ENCODE data around the gene EGR1.

EGR1 gene

GRCh38 chr5:138452720-138453119 lies 12.6 kb upstream of the EGR1 start:
- DNase-seq (ENCODE audit: low read depth, low spot score): no peak

GRCh38 chr5:138453590-138453989 lies 11.7 kb upstream of the EGR1 start:
- no peak for DNase-seq (ENCODE audit: low read depth, low spot score)

GRCh38 chr5:138454121-138454520 lies 11.2 kb upstream of the EGR1 start:
- DNase-seq (ENCODE audit: low read depth, low spot score): no peak

DNA sequence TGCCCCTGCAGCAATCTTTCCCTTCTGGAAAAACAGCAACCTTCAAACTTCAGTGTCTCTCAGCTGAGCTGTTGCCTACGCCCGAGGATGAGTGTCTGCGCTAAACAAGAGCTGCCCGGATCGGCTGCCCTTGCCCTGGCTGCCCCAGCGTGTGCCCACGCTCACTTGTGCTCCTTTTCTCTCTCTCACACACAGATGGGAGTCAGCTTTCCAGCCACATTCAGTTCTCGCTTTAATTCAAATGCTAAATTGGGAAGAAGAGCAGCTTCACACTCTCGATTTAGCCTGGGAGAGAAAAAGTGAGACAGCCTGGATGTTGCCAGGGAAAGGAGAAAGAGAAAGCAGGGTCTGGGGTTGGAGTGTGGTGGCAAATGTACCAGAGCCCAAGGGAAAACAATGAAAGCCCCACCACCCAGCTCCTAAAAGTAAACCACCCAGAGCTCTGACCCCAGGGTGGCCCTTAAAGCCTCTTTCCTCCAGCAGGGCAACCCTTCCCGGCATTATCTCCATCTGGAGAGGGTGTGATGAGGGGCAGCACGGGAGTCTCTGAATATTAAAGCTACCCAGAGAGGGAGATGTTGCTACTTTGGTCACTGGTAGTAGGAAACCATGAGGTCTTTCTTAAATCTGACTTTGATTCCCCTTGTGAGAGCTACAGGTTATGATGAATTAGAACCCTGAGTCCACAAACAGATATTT lies 9.9 kb upstream of the EGR1 start:
- DNase-seq (ENCODE audit: low read depth, low spot score): no peak

DNA sequence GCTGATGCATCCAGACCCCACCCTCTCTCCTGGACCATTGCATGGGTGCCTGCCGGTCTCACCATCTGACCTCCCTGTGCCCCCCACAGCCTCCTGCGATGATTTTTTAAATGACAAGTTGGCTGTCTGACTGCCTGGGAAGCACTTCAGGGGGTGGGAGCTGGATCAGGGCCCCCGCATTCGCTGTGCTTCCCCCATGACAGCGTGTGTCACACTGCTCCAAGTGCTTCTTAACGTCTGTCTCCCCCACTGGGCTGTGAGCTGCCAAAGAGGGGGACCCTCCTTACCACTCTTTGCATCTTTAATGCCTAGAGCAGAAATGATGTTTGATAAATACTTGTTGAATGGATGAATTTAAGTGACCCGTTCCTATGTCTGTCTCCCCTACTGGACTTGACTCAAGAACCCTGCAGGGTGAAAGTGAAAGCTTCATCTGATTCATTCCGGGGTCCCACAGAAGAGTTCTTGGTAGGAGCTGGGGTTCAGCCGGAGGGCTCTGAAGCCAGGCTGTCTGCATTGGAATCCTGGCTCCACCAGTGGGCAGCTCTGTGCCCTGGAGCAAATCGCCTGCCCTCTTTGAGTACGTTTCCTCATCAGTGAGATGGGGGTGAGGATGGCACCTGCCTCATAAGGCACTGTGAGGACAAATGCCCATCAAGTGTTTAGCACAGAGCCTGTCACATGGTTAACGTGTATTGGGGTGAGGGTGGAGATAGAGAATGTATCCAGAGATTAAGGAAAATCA lies 7.6 kb upstream of the EGR1 start:
- no peak for DNase-seq (ENCODE audit: low read depth, low spot score)

DNA sequence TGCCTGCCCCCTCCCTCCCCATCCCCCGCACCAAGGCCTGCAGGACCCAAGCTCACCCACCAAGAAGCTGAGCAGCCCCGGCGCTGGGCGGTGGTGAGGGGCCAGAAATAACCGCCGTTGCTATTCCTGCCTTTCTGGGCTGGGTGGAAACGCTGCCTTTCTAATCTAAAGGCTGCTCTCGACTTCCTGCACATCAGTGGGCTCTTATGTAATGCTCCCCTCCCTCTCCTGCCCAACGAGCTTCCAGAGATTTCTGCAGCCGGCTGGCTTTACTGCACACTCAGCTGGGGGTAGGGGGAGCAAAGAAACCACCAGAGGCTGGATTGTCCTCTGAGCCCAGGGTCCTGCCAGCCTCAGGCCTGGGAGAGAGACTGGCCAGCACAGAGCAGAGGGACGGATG lies 6.9 kb upstream of the EGR1 start:
- DNase-seq (ENCODE audit: low read depth, low spot score): no peak

GRCh38 chr5:138458856-138459255 lies 6.4 kb upstream of the EGR1 start:
- DNase-seq (ENCODE audit: low read depth, low spot score): no peak

- DNase-seq (ENCODE audit: low read depth, low spot score): no peak
Observed at GRCh38 chr5:138459311-138459933, 5.9 kb upstream of the EGR1 start.

DNA sequence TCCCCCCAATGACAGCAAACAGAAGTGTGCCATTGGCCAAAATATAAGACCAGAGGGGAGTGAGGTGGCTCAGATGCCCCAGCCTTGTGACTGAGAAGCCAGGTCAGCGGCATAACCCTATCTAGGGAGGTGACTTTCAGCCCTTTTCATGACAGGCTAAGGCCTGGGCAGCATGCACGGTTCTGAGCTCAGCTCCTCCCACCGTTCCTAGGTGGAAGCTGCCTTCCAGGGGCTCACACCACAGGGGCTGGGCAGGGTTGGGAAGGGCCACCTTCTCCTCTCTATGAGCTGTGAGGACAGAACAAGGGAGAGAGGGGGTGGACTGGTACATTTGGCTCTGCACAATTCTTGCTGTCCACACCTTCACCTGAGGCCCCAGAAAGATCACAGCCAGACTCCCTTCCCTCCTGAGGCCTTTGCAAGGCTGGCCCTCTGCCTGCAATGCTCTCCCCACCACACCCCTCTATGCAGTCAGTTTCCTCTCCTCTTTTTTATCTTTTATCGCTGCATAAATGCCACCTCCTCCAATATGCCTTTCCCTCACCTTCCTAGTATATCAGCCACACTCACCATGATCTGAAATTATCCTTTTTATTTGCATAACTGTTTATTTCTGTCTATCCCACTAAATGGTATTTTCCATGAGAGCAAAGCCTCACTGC lies 5.1 kb upstream of the EGR1 start:
- DNase-seq (ENCODE audit: low read depth, low spot score): no peak

DNA sequence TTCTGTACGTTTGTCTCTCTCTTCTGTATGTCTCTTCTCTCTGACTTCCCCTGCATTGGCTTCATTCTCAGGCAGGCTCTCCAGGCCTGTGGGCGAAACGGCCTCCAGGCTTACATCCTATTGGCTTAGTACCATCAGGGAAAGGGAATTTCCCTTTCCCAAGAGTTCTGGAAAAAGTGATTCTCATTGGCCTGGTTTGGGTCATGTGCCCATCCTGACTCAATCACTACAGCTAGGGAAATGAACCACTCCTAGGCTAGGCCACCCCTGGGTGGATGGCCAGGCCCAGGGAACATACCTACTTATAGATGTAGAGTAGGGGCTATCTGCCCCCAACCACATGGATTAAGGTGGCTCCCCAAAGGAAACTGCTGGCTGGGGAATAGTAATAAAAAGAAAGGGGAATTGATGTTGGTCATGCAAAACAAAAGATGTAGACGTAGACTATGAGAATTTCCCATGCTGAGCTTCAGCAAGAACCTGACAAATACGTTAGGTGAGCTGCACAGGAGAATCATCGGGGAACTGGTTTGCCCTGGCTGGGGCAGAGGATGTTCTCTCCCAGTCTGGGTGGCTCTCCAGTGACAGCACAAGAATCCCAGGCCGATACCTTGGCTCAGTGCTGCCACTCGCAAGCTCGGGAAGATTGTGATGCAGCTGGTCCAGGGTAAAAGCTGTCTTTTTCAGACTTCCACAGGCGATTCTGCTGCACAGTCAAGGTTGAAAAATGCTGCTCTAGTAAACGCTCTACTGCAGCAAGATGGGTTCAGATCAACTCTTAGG lies 3.7 kb upstream of the EGR1 start:
- DNase-seq (ENCODE audit: low read depth, low spot score): no peak

- no peak for DNase-seq (ENCODE audit: low read depth, low spot score)
Observed at GRCh38 chr5:138463419-138464007, 1.8 kb upstream of the EGR1 start.

DNA sequence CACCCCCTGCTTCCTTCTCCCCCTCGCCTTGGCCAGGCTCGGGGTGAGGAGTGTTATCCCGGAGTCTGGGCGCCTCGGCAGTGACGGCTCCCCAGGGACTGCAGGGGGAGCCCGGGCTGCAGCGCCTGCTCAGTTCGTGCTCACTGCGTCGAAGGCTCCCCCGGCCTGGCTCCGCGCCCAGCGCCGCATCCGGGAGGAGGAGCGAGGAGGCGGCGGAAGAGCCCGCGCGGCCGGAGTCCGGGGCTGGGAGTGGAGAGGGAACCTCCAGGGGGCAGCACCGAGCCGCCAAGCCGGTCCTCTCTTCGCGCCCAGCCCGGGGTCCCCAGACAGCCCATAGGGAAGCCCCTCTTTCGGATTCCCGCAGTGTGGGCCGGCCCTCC lies 1.3 kb upstream of the EGR1 start:
- DNase-seq (ENCODE audit: low read depth, low spot score): peak; percentile 90

- peak; percentile 96 for DNase-seq (ENCODE audit: low read depth, low spot score)
Observed at GRCh38 chr5:138464388-138465260, 655 bp upstream of the EGR1 start.

DNA sequence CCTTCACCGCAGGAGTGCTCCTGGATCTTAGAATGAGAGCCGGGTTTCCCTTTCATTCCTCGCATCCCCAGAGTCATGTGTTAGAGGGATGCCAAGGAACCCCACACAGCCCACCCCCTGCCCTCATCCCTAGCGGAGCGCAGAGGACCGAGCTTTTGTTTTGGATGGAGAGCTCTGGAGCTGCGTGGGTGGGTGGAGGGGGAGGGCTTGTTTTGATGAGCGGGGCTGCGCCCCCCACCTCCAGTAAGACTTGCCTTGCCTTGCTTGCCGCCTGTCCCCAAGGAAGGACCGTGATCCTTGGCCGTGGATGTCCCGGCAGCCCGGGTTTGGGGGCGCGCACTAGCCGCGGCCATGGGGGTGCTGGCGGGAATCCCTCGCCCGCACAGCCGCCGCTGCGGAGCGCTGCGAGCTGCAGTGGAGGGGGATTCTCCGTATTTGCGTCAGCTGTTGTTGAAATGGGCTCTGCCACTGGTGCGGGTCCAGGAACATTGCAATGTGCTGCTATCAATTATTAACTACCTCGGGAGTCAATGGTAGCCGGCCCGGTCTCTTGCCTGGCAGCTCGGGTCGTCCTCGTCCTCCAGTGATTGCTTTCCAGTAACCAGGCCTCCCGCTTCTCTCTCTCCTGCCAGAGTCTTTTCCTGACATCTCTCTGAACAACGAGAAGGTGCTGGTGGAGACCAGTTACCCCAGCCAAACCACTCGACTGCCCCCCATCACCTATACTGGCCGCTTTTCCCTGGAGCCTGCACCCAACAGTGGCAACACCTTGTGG lies 1.0 kb downstream of the EGR1 start:
- DNase-seq (ENCODE audit: low read depth, low spot score): no peak

DNA sequence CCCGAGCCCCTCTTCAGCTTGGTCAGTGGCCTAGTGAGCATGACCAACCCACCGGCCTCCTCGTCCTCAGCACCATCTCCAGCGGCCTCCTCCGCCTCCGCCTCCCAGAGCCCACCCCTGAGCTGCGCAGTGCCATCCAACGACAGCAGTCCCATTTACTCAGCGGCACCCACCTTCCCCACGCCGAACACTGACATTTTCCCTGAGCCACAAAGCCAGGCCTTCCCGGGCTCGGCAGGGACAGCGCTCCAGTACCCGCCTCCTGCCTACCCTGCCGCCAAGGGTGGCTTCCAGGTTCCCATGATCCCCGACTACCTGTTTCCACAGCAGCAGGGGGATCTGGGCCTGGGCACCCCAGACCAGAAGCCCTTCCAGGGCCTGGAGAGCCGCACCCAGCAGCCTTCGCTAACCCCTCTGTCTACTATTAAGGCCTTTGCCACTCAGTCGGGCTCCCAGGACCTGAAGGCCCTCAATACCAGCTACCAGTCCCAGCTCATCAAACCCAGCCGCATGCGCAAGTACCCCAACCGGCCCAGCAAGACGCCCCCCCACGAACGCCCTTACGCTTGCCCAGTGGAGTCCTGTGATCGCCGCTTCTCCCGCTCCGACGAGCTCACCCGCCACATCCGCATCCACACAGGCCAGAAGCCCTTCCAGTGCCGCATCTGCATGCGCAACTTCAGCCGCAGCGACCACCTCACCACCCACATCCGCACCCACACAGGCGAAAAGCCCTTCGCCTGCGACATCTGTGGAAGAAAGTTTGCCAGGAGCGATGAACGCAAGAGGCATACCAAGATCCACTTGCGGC lies 1.8 kb downstream of the EGR1 start:
- DNase-seq (ENCODE audit: low read depth, low spot score): no peak

DNA sequence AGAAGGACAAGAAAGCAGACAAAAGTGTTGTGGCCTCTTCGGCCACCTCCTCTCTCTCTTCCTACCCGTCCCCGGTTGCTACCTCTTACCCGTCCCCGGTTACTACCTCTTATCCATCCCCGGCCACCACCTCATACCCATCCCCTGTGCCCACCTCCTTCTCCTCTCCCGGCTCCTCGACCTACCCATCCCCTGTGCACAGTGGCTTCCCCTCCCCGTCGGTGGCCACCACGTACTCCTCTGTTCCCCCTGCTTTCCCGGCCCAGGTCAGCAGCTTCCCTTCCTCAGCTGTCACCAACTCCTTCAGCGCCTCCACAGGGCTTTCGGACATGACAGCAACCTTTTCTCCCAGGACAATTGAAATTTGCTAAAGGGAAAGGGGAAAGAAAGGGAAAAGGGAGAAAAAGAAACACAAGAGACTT lies 2.4 kb downstream of the EGR1 start:
- no peak for DNase-seq (ENCODE audit: low read depth, low spot score)

DNA sequence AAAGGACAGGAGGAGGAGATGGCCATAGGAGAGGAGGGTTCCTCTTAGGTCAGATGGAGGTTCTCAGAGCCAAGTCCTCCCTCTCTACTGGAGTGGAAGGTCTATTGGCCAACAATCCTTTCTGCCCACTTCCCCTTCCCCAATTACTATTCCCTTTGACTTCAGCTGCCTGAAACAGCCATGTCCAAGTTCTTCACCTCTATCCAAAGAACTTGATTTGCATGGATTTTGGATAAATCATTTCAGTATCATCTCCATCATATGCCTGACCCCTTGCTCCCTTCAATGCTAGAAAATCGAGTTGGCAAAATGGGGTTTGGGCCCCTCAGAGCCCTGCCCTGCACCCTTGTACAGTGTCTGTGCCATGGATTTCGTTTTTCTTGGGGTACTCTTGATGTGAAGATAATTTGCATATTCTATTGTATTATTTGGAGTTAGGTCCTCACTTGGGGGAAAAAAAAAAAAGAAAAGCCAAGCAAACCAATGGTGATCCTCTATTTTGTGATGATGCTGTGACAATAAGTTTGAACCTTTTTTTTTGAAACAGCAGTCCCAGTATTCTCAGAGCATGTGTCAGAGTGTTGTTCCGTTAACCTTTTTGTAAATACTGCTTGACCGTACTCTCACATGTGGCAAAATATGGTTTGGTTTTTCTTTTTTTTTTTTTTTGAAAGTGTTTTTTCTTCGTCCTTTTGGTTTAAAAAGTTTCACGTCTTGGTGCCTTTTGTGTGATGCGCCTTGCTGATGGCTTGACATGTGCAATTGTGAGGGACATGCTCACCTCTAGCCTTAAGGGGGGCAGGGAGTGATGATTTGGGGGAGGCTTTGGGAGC lies 3.1 kb downstream of the EGR1 start:
- no peak for DNase-seq (ENCODE audit: low read depth, low spot score)

Measured in brain pericyte (primary cell).